HG02642 (cell line): ENCODE results near the gene TUBA4A.
"Not testable (repeated sequence)": the region's sequence is repeated elsewhere in the genome, so short reads cannot be mapped to it uniquely, and the experiment has no call there.

Source experiments
- ATAC-seq: cut with Tn5 transposase; IDR thresholded peaks from one replicate; pipeline ENCODE4 v1.9.1; 2021; ENCODE audit warnings: mild to moderate bottlenecking; ENCODE audit not compliant: unreplicated experiment, poor library complexity

The TUBA4A gene

GRCh38 chr2:219287580-219288265 lies 34.0 kb upstream of the TUBA4A start:
- no peak for ATAC-seq

- not testable (repeated sequence) for ATAC-seq
These were observed 33.4 kb upstream of the TUBA4A start for GRCh38 chr2:219287116-219287440.

- no peak for ATAC-seq
These were observed 32.9 kb upstream of the TUBA4A start for GRCh38 chr2:219286436-219287115.

- ATAC-seq: no peak
These were observed 32.2 kb upstream of the TUBA4A start for GRCh38 chr2:219285894-219286425.

GRCh38 chr2:219285373-219285735 lies 31.6 kb upstream of the TUBA4A start:
- no peak for ATAC-seq

GRCh38 chr2:219284501-219285372 lies 31.0 kb upstream of the TUBA4A start:
- ATAC-seq: no peak

- no peak for ATAC-seq
These were observed 29.3 kb upstream of the TUBA4A start for GRCh38 chr2:219282943-219283581.

- ATAC-seq: no peak
These were observed 28.7 kb upstream of the TUBA4A start for GRCh38 chr2:219282375-219282774.

- no peak for ATAC-seq
These were observed 27.9 kb upstream of the TUBA4A start for GRCh38 chr2:219281588-219281987.

GRCh38 chr2:219280651-219281050 lies 26.9 kb upstream of the TUBA4A start:
- no peak for ATAC-seq

GRCh38 chr2:219279916-219280516 lies 26.3 kb upstream of the TUBA4A start:
- no peak for ATAC-seq

GRCh38 chr2:219279151-219279915 lies 25.6 kb upstream of the TUBA4A start, which contains the start of gene DNAJB2:
Gene DNAJB2 (plus strand): TSS chr2:219279366. CDS start chr2:219279834, 468 bp downstream.
- peak; percentile 91 for ATAC-seq

GRCh38 chr2:219278655-219279150 lies 25.0 kb upstream of the TUBA4A start:
- no peak for ATAC-seq

GRCh38 chr2:219277703-219278654 lies 24.3 kb upstream of the TUBA4A start:
- ATAC-seq: peak; percentile 26

- no peak for ATAC-seq
These were observed 20.7 kb upstream of the TUBA4A start for GRCh38 chr2:219274361-219274921.

GRCh38 chr2:219273937-219274336 lies 20.2 kb upstream of the TUBA4A start:
- no peak for ATAC-seq

- no peak for ATAC-seq
These were observed 19.3 kb upstream of the TUBA4A start for GRCh38 chr2:219272995-219273394.

- ATAC-seq: no peak
These were observed 18.6 kb upstream of the TUBA4A start for GRCh38 chr2:219272356-219272755.
